Mesodermal cell (in vitro differentiated cells): ENCODE results near the gene RHEB.

Experiments
- H3K27ac ChIP-seq: 2 replicates; pipeline ENCODE4 v1.7.0; 2013; ENCODE audit warnings: mild to moderate bottlenecking, low read depth, low read length, moderate library complexity; ENCODE audit not compliant: severe bottlenecking
- H3K36me3 ChIP-seq: 2 replicates; pipeline ENCODE4 v1.7.1; 2013; ENCODE audit warnings: mild to moderate bottlenecking, low read length, moderate library complexity; ENCODE audit not compliant: control insufficient read depth, insufficient read depth
- H3K4me1 ChIP-seq: one replicate; pipeline ENCODE4 v1.7.1; 2013; ENCODE audit warnings: mild to moderate bottlenecking, low read length; ENCODE audit not compliant: insufficient read depth, control insufficient read depth, poor library complexity, severe bottlenecking
- H3K4me3 ChIP-seq: 2 replicates; pipeline ENCODE4 v1.7.0; 2013; ENCODE audit warnings: low read length, control low read depth, mild to moderate bottlenecking; ENCODE audit not compliant: insufficient read depth, poor library complexity, severe bottlenecking; ENCODE audit errors: extremely low read depth
- H3K9me3 ChIP-seq: 2 replicates; pipeline ENCODE4 v1.7.1; 2013; ENCODE audit warnings: mild to moderate bottlenecking, low read length, moderate library complexity; ENCODE audit not compliant: control insufficient read depth
- WGBS, 2 experiments: methylation state at CpG; one replicate each; pipeline ENCODE4 v1.1.5; 2013; ENCODE audit warnings: missing lambda C conversion rate in 2 of 2; ENCODE audit not compliant: insufficient coverage in 2 of 2; 5-methylcytosine and 5-hydroxymethylcytosine counted together

The RHEB gene

GRCh38 chr7:151423226-151423625 is 96.5 kb downstream of the RHEB start:
- Histone ChIP-seq H3K27ac (no peak overlapping the region), H3K4me1 (peaks cover 27% of the 10 kb centered on the region), H3K4me3 (no peak overlapping the region), H3K9me3 (peaks cover 28% of the 10 kb centered on the region), H3K36me3 (no peaks in the 10 kb centered on the region)
- 94 to 97% methylated on average over 5 to 7 of the region's 7 CpGs for WGBS, 2 experiments

GRCh38 chr7:151422212-151422611 is 97.5 kb downstream of the RHEB start:
- H3K27ac ChIP-seq = no peak overlapping the region
- WGBS, 2 experiments = 85 to 97% methylated on average over 2 to 4 of the region's 5 CpGs
- no peaks in the 10 kb centered on the region for H3K36me3 ChIP-seq
- peaks cover 28% of the 10 kb centered on the region for H3K9me3 ChIP-seq
- peaks cover 17% of the 10 kb centered on the region for H3K4me1 ChIP-seq
- no peak overlapping the region for H3K4me3 ChIP-seq

GRCh38 chr7:151420144-151420543 is 99.6 kb downstream of the RHEB start:
- Histone ChIP-seq H3K36me3 (no peaks in the 10 kb centered on the region), H3K27ac (no peak overlapping the region), H3K9me3 (peaks cover 28% of the 10 kb centered on the region), H3K4me1 (peaks cover 3% of the 10 kb centered on the region), H3K4me3 (no peak overlapping the region)
- 100% methylated on average over 3 of the region's 5 CpGs for WGBS, 2 experiments

- peaks cover 23% of the 10 kb centered on the region for H3K9me3 ChIP-seq
- H3K4me1 ChIP-seq = no peaks in the 10 kb centered on the region
- peak overlapping the region; percentile 2 for H3K27ac ChIP-seq
- no peak overlapping the region for H3K4me3 ChIP-seq
- WGBS, 2 experiments = 85 to 92% methylated on average over 10 of the region's 11 CpGs
- no peaks in the 10 kb centered on the region for H3K36me3 ChIP-seq
Measured at GRCh38 chr7:151416941-151417315, 102.8 kb downstream of the RHEB start.

- Histone ChIP-seq H3K4me3 (no peak overlapping the region), H3K36me3 (no peaks in the 10 kb centered on the region), H3K9me3 (peaks cover 18% of the 10 kb centered on the region), H3K27ac (peak overlapping the region; percentile 2), H3K4me1 (no peaks in the 10 kb centered on the region)
- 40 to 64% methylated on average over 7 to 8 of the region's 10 CpGs for WGBS, 2 experiments
Measured at GRCh38 chr7:151416112-151416940, 103.4 kb downstream of the RHEB start.
